Measurements from ENCODE around the gene BMPR1A. TPM values are rescaled to one million over a fixed set of nuclear protein-coding genes. Genes with fewer than 3 reads are reported as not detected.

The BMPR1A gene
- 10 to 100 TPM in 1 of 2 experiments, 1 to 10 TPM in 1; 7.8 to 10.3 TPM for total RNA-seq

DNA sequence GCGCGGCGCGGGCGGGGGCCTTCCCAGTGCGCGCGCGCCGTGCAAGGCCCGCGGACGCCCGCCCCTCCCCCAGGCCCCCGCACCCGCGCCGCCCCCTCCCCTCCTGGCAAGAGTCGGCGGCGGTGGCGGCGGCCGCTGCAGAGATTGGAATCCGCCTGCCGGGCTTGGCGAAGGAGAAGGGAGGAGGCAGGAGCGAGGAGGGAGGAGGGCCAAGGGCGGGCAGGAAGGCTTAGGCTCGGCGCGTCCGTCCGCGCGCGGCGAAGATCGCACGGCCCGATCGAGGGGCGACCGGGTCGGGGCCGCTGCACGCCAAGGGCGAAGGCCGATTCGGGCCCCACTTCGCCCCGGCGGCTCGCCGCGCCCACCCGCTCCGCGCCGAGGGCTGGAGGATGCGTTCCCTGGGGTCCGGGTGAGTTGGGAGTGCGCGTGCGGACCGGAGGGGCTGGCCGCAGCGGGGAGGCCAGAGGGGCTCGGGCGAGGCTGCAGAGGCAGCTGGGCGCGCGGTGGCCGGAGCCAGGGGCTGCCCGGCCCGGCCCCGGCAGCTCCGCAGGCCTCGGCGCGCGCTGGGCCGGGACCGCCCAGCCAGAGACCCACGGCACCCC, at the start of gene BMPR1A:
TSS of gene BMPR1A (plus strand) at position 109 of the 602 bp plus-strand sequence. CDS start 119,400 bp downstream, outside the sequence.

GRCh38 chr10:86957471-86958115, 201.2 kb downstream of the BMPR1A start, which contains the start of gene MMRN2:
TSS of gene MMRN2 (minus strand) at chr10:86957615. CDS start at chr10:86957541, 74 bp downstream.

GRCh38 chr10:86958116-86958900, 201.9 kb downstream of the BMPR1A start, which contains the start of gene SNCG:
TSS of gene SNCG (plus strand) at chr10:86958599. CDS start at chr10:86958698, 99 bp downstream.

DNA sequence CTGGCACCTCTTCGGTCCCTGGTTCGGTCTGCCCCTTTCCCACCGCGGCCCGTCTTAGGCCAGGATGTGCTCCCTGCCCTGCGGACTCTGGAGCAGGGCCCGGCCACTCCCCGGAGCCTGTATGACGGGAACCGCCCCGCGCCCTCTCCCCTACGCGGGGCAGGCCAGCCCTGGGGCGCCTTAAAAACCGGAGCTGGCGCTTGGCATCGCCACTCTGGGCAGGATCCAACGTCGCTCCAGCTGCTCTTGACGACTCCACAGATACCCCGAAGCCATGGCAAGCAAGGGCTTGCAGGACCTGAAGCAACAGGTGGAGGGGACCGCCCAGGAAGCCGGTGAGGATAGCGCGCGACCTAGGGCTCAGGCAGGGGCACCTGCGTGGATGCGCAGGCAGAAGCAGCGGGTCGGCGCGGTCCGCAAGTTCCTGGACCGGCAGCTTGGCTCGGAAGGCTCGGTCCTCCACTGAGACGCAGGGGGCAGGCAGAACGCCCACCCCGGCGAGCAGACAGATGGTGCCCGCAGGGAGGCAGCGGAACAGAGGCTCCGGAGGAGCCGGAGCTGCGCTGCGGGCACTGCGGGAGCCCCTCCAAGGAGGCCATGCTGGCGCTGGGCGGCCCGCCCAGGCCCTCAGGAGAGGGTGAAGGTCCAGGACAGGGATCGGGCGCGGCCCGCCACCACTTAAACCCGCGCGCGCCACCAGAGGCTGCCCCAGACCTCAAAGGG, 212.0 kb downstream of the BMPR1A start, which contains the start of gene ADIRF:
TSS of gene ADIRF (plus strand) at position 212 of the 723 bp plus-strand sequence. CDS start at position 275, 63 bp downstream.

Other genes starting within 250 kb of the BMPR1A start
- gene WAPL, start 234.8 kb upstream of the BMPR1A start, total RNA-seq = 10 to 100 TPM; 45.1 to 45.6 TPM
- gene OPN4, start 102.1 kb upstream of the BMPR1A start, total RNA-seq = not detected
- gene LDB3, start 88.1 kb upstream of the BMPR1A start, total RNA-seq = under 1 TPM in 1 of 2 experiments, not detected in 1; 0.05 TPM
- not detected for gene MMRN2, start 201.0 kb downstream of the BMPR1A start, total RNA-seq
- gene SNCG, start 202.0 kb downstream of the BMPR1A start, total RNA-seq = 1 to 10 TPM in 1 of 2 experiments, under 1 TPM in 1; 0.68 to 1.3 TPM
- gene ADIRF, start 211.9 kb downstream of the BMPR1A start, total RNA-seq = not detected

Measured in activated naive CD4-positive, alpha-beta T cell treated with anti-CD3 and anti-CD28 coated beads, Interleukin-2, amount 10 ng/mL, durations not matched to agents 5 hours and 36 hours (primary cell).